ENCODE measurements around the gene HERC4.

Gene HERC4

GRCh38 chr10:68074775-68075549 lies at the start of gene HERC4:
HERC4 (minus strand) TSS chr10:68075283; CDS start chr10:68073108, 2,175 bp downstream.
- peak; percentile 43 for DNase-seq

GRCh38 chr10:68124718-68125117 lies 49.6 kb upstream of the HERC4 start:
- no peak for DNase-seq

- DNase-seq: no peak
Observed at GRCh38 chr10:68121852-68122251, 46.8 kb upstream of the HERC4 start.

- no peak for DNase-seq
Observed at GRCh38 chr10:68121020-68121743, 46.1 kb upstream of the HERC4 start.

GRCh38 chr10:68118657-68119056 lies 43.6 kb upstream of the HERC4 start:
- no peak for DNase-seq

- DNase-seq: no peak
Observed at GRCh38 chr10:68112837-68113236, 37.8 kb upstream of the HERC4 start.

GRCh38 chr10:68111584-68111983 lies 36.5 kb upstream of the HERC4 start:
- DNase-seq: no peak

- no peak for DNase-seq
Observed at GRCh38 chr10:68110027-68110426, 34.9 kb upstream of the HERC4 start.

GRCh38 chr10:68109331-68109730 lies 34.2 kb upstream of the HERC4 start, which contains the start of gene MYPN:
MYPN (plus strand) TSS chr10:68109488; CDS start chr10:68121439, 11,951 bp downstream.
- no peak for DNase-seq

GRCh38 chr10:68108653-68109052 lies 33.6 kb upstream of the HERC4 start:
- DNase-seq: no peak

- DNase-seq: no peak
Observed at GRCh38 chr10:68108051-68108450, 33.0 kb upstream of the HERC4 start.

- no peak for DNase-seq
Observed at GRCh38 chr10:68107651-68108050, 32.6 kb upstream of the HERC4 start.

GRCh38 chr10:68106656-68107055 lies 31.6 kb upstream of the HERC4 start:
- DNase-seq: no peak

- DNase-seq: no peak
Observed at GRCh38 chr10:68105820-68106219, 30.7 kb upstream of the HERC4 start.

GRCh38 chr10:68103901-68104300 lies 28.8 kb upstream of the HERC4 start:
- DNase-seq: no peak

- DNase-seq: no peak
Observed at GRCh38 chr10:68103261-68103878, 28.3 kb upstream of the HERC4 start.

GRCh38 chr10:68101066-68101465 lies 26.0 kb upstream of the HERC4 start:
- DNase-seq: no peak

- no peak for DNase-seq
Observed at GRCh38 chr10:68099736-68100135, 24.7 kb upstream of the HERC4 start.

- DNase-seq: no peak
Observed at GRCh38 chr10:68096913-68097516, 21.9 kb upstream of the HERC4 start.

- no peak for DNase-seq
Observed at GRCh38 chr10:68095153-68095552, 20.1 kb upstream of the HERC4 start.

GRCh38 chr10:68092512-68092911 lies 17.4 kb upstream of the HERC4 start:
- no peak for DNase-seq

GRCh38 chr10:68090586-68090985 lies 15.5 kb upstream of the HERC4 start:
- DNase-seq: no peak

- no peak for DNase-seq
Observed at GRCh38 chr10:68088740-68089139, 13.7 kb upstream of the HERC4 start.

Measured in NCI-H187 treated with DMSO at 0.1 percent for 48 hours (cell line).